Astrocyte (in vitro differentiated cells and primary cell): ENCODE results near the gene PRKCI. TPM values are rescaled to one million over a fixed set of nuclear protein-coding genes. Genes with fewer than 3 reads are reported as not detected.
A peak's percentile ranks its signal among the peaks of the same experiment; 100 is the strongest.

Source experiments
- DNase-seq: peaks from one replicate; pipeline ENCODE4 v3.0.0-alpha.2; 2010; ENCODE audit warnings: low read depth
- FAIRE-seq: peaks from 2 replicates; lab custom pipeline; 2011; peaks lifted over from hg19 to GRCh38; lab: Jason Lieb, UNC
- H2AFZ ChIP-seq: 2 replicates; pipeline ENCODE4 v1.6.0; 2012; ENCODE audit warnings: low read depth, low read length, inconsistent platforms
- H3K27ac ChIP-seq: 2 replicates; pipeline ENCODE4 v1.5.1; 2011; ENCODE audit warnings: low read depth, low read length, inconsistent platforms
- H3K27me3 ChIP-seq: 2 replicates; pipeline ENCODE4 v1.6.0; 2011; ENCODE audit warnings: low read length, inconsistent platforms; ENCODE audit not compliant: insufficient read depth
- H3K36me3 ChIP-seq: 2 replicates; pipeline ENCODE4 v1.5.1; 2011; ENCODE audit warnings: low read length, inconsistent platforms; ENCODE audit not compliant: insufficient read depth
- H3K4me1 ChIP-seq: 2 replicates; pipeline ENCODE4 v1.5.1; 2011; ENCODE audit warnings: low read length, inconsistent platforms; ENCODE audit not compliant: insufficient read depth
- H3K4me2 ChIP-seq: 2 replicates; pipeline ENCODE4 v1.6.0; 2012; ENCODE audit warnings: low read length, inconsistent platforms
- H3K4me3 ChIP-seq: 2 replicates; pipeline ENCODE4 v1.5.1; 2011; ENCODE audit warnings: low read depth, mild to moderate bottlenecking, low read length, inconsistent platforms; ENCODE audit not compliant: insufficient read depth
- H3K79me2 ChIP-seq: 2 replicates; pipeline ENCODE4 v1.6.0; 2012; ENCODE audit warnings: mild to moderate bottlenecking, low read length, inconsistent platforms; ENCODE audit not compliant: insufficient read depth
- H3K9ac ChIP-seq: 2 replicates; pipeline ENCODE4 v1.6.0; 2012; ENCODE audit warnings: mild to moderate bottlenecking, low read length, inconsistent platforms
- H3K9me3 ChIP-seq: 2 replicates; pipeline ENCODE4 v1.5.1; 2012; ENCODE audit warnings: low read depth, mild to moderate bottlenecking, low read length, inconsistent platforms; ENCODE audit not compliant: insufficient read depth
- H4K20me1 ChIP-seq: 2 replicates; pipeline ENCODE4 v1.6.0; 2012; ENCODE audit warnings: low read length, inconsistent platforms; ENCODE audit not compliant: insufficient read depth
- H3K27ac Mint-ChIP-seq: one replicate; pipeline ENCODE4 v1.8.0; 2021; ENCODE audit warnings: mild to moderate bottlenecking, mixed read lengths; ENCODE audit not compliant: unreplicated experiment
- H3K27me3 Mint-ChIP-seq: one replicate; pipeline ENCODE4 v1.8.0; 2021; ENCODE audit warnings: low read depth, mixed read lengths; ENCODE audit not compliant: unreplicated experiment
- H3K36me3 Mint-ChIP-seq: one replicate; pipeline ENCODE4 v1.8.0; 2021; ENCODE audit warnings: low read depth, mixed read lengths; ENCODE audit not compliant: unreplicated experiment
- H3K4me1 Mint-ChIP-seq: one replicate; pipeline ENCODE4 v1.8.0; 2021; ENCODE audit warnings: low read depth, mixed read lengths; ENCODE audit not compliant: unreplicated experiment
- H3K4me3 Mint-ChIP-seq: one replicate; pipeline ENCODE4 v1.8.0; 2021; ENCODE audit warnings: mild to moderate bottlenecking, moderate library complexity, mixed read lengths; ENCODE audit not compliant: unreplicated experiment
- H3K9me3 Mint-ChIP-seq: one replicate; pipeline ENCODE4 v1.8.0; 2021; ENCODE audit warnings: mild to moderate bottlenecking, mixed read lengths; ENCODE audit not compliant: unreplicated experiment
- EZH2 ChIP-seq: IDR thresholded peaks from 2 replicates; pipeline ENCODE4 v1.6.1; 2012; ENCODE audit warnings: mild to moderate bottlenecking, low read length, inconsistent platforms; ENCODE audit not compliant: insufficient read depth
- total RNA-seq: library from RNA; stranded (reverse); gene quantifications from 2 replicates; pipeline ENCODE4 v1.2.1, GENCODE V29; 2021
- TF ChIP-seq, protein P1 (sequence below): IDR thresholded peaks from 2 replicates; pipeline ENCODE4 v1.5.1; 2011; ENCODE audit warnings: low read depth, mild to moderate bottlenecking, inconsistent platforms, low read length, moderate library complexity; ENCODE audit not compliant: insufficient read depth

The PRKCI gene
- total RNA-seq, 1 donor from 2014 or later, result 65.2 TPM

DNA sequence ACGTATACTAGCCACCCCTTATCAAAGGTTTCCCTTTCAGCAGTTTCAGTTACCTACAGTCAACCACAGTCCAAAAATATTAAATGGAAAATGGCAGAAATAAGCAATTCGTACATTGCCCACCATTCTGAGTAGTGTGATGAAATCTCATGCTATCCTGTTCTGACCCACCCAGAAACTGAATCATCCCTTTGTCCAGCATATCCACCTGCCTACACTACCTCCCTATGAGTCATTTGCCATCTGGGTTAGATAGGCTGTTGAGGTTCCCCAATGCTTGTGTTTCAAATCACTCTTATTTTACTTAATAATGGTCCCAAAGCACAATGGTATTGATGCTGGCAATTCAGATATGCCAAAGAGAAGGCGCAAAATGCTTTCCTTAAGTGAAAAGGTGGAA is 25.4 kb upstream of the PRKCI start:
- H3K4me1 Mint-ChIP-seq, result peaks cover 6% of the 10 kb centered on the region
- Histone ChIP-seq H2AFZ (no peak overlapping the region), H3K27ac (no peak overlapping the region), H3K79me2 (no peaks in the 10 kb centered on the region), H3K4me2 (no peak overlapping the region), H3K27me3 (peaks cover 3% of the 10 kb centered on the region), H3K9ac (no peak overlapping the region), H3K4me3 (no peak overlapping the region), H4K20me1 (no peaks in the 10 kb centered on the region), H3K4me1 (no peaks in the 10 kb centered on the region), H3K36me3 (no peaks in the 10 kb centered on the region), H3K9me3 (no peaks in the 10 kb centered on the region)
- H3K9me3 Mint-ChIP-seq, result no peaks in the 10 kb centered on the region
- no peak for TF ChIP-seq EZH2
- TF ChIP-seq, protein P1, sequence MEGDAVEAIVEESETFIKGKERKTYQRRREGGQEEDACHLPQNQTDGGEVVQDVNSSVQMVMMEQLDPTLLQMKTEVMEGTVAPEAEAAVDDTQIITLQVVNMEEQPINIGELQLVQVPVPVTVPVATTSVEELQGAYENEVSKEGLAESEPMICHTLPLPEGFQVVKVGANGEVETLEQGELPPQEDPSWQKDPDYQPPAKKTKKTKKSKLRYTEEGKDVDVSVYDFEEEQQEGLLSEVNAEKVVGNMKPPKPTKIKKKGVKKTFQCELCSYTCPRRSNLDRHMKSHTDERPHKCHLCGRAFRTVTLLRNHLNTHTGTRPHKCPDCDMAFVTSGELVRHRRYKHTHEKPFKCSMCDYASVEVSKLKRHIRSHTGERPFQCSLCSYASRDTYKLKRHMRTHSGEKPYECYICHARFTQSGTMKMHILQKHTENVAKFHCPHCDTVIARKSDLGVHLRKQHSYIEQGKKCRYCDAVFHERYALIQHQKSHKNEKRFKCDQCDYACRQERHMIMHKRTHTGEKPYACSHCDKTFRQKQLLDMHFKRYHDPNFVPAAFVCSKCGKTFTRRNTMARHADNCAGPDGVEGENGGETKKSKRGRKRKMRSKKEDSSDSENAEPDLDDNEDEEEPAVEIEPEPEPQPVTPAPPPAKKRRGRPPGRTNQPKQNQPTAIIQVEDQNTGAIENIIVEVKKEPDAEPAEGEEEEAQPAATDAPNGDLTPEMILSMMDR, result no peak
- H3K36me3 Mint-ChIP-seq, result peaks cover 2% of the 10 kb centered on the region
- no peak overlapping the region for H3K4me3 Mint-ChIP-seq
- FAIRE-seq (no peak), DNase-seq (peak; percentile 27)
- no peak overlapping the region for H3K27ac Mint-ChIP-seq
- no peaks in the 10 kb centered on the region for H3K27me3 Mint-ChIP-seq

DNA sequence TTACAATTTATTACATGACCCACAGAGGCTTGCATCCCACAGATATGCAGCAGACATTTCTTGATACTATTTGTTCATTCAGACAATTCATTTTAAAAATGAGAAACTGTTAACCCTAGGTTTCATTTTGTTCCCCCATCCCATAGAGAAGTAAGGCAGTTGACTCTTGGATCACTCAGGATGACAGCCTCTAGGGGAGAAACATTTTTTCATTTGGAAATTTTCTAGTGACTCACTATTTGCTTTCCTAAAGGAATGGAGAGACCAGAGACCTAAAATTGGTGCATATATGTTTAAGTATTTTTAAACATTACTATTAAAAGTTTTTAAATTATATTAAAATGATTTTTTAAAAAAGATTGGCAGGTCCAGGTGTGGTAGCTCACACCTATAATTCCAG is 21.2 kb upstream of the PRKCI start:
- H3K9me3 Mint-ChIP-seq, result no peaks in the 10 kb centered on the region
- Histone ChIP-seq H3K36me3 (no peaks in the 10 kb centered on the region), H3K9me3 (no peaks in the 10 kb centered on the region), H2AFZ (no peak overlapping the region), H3K4me2 (no peak overlapping the region), H3K9ac (no peak overlapping the region), H3K27ac (no peak overlapping the region), H3K4me1 (no peaks in the 10 kb centered on the region), H4K20me1 (no peaks in the 10 kb centered on the region), H3K79me2 (no peaks in the 10 kb centered on the region), H3K27me3 (peaks cover 3% of the 10 kb centered on the region), H3K4me3 (no peak overlapping the region)
- no peak for TF ChIP-seq EZH2
- TF ChIP-seq, protein P1, result no peak
- H3K27me3 Mint-ChIP-seq, result no peaks in the 10 kb centered on the region
- no peaks in the 10 kb centered on the region for H3K36me3 Mint-ChIP-seq
- DNase-seq (no peak), FAIRE-seq (no peak)
- no peak overlapping the region for H3K27ac Mint-ChIP-seq
- H3K4me1 Mint-ChIP-seq, result peaks cover 5% of the 10 kb centered on the region
- no peak overlapping the region for H3K4me3 Mint-ChIP-seq

DNA sequence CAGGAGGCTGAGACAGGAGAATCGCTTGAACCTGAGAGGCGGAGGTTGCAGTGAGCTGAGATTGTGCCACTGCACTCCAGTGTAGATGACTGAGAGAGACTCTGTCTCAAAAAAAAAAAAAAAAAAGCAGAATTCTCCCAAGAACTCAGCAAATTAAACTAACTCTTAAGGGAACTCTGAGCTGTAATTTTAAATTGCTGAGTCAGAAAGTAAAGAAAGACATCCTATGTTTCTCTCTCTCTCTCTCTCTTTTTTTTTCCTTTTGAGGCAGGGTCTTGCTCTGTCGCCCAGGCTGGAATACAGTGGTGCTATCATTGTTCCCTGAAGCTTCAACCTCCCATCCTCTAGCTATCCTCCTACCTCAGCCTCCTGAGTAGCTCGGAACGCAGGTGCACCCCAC is 20.7 kb upstream of the PRKCI start:
- H2AFZ ChIP-seq, result no peak overlapping the region
- no peak for FAIRE-seq

More for the DNA sequence above, 20.7 kb upstream of the PRKCI start:
- DNase-seq, result no peak
- Mint-ChIP-seq H3K4me1 (peaks cover 5% of the 10 kb centered on the region), H3K27ac (no peak overlapping the region), H3K36me3 (no peaks in the 10 kb centered on the region), H3K4me3 (no peak overlapping the region), H3K9me3 (no peaks in the 10 kb centered on the region), H3K27me3 (no peaks in the 10 kb centered on the region)
- no peak overlapping the region for H3K27ac ChIP-seq
- peaks cover 3% of the 10 kb centered on the region for H3K27me3 ChIP-seq
- no peak overlapping the region for H3K4me3 ChIP-seq
- H3K9ac ChIP-seq, result no peak overlapping the region
- no peaks in the 10 kb centered on the region for H3K36me3 ChIP-seq
- no peaks in the 10 kb centered on the region for H3K4me1 ChIP-seq
- no peaks in the 10 kb centered on the region for H3K79me2 ChIP-seq
- no peak for TF ChIP-seq EZH2
- TF ChIP-seq, protein P1, result no peak
- no peaks in the 10 kb centered on the region for H4K20me1 ChIP-seq
- no peaks in the 10 kb centered on the region for H3K9me3 ChIP-seq
- H3K4me2 ChIP-seq, result no peak overlapping the region
